ENCODE data around the gene MYO9B.

MYO9B gene, protein sequence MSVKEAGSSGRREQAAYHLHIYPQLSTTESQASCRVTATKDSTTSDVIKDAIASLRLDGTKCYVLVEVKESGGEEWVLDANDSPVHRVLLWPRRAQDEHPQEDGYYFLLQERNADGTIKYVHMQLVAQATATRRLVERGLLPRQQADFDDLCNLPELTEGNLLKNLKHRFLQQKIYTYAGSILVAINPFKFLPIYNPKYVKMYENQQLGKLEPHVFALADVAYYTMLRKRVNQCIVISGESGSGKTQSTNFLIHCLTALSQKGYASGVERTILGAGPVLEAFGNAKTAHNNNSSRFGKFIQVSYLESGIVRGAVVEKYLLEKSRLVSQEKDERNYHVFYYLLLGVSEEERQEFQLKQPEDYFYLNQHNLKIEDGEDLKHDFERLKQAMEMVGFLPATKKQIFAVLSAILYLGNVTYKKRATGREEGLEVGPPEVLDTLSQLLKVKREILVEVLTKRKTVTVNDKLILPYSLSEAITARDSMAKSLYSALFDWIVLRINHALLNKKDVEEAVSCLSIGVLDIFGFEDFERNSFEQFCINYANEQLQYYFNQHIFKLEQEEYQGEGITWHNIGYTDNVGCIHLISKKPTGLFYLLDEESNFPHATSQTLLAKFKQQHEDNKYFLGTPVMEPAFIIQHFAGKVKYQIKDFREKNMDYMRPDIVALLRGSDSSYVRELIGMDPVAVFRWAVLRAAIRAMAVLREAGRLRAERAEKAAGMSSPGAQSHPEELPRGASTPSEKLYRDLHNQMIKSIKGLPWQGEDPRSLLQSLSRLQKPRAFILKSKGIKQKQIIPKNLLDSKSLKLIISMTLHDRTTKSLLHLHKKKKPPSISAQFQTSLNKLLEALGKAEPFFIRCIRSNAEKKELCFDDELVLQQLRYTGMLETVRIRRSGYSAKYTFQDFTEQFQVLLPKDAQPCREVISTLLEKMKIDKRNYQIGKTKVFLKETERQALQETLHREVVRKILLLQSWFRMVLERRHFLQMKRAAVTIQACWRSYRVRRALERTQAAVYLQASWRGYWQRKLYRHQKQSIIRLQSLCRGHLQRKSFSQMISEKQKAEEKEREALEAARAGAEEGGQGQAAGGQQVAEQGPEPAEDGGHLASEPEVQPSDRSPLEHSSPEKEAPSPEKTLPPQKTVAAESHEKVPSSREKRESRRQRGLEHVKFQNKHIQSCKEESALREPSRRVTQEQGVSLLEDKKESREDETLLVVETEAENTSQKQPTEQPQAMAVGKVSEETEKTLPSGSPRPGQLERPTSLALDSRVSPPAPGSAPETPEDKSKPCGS (N-terminal part only)

DNA sequence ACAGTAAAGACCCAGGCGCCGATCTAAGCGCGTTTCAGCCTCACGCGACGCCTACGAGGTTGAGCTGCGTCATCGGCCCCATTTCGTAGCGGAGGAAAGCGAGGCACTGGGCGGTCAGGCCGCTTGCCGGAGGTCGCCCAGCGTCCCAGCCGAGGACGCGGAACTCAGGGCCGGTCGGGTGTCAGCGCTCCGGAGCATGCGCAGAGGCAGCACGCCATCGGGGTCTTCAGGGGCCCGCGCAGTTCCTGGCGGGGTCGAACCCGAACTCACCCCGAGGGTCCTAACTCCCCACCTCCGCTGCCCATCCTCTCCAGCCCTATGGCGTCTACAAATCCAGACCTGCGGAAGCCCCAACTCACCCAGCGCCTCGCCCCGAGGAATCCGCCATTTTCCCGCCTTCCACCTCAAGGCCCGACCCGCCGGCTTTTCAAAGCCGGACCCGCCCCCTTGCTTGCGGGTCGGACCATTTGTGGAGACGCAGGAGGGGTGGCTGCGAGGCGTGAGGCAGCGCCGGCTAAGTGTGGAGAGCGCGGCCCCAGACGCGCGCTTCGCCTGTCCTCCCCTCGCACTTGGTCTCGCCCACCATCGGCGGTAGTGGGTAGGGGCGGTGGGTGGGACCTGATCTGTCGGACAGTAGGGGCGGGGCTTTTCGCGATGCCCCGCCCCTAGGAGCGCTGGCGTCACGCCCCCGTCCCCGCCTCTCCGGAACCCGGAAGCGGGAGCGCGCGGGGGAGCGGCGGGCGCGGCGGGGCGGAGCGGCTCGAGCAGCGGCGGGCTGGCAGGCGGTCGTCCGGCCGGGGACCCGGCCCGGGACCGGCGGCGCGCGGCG is at the start of gene MYO9B, which contains the start of gene HAUS8:
Gene MYO9B, plus strand, starts transcription at position 743 of the 829 bp plus-strand sequence. CDS start 25,941 bp downstream, outside the sequence.
Gene HAUS8, minus strand, starts transcription at position 418 of the 829 bp plus-strand sequence. Its CDS starts 30 bp downstream, at position 388.
- in situ Hi-C loops (cut with MboI; ENCODE audit: low sequenced_read_pairs): no loop called here

DNA sequence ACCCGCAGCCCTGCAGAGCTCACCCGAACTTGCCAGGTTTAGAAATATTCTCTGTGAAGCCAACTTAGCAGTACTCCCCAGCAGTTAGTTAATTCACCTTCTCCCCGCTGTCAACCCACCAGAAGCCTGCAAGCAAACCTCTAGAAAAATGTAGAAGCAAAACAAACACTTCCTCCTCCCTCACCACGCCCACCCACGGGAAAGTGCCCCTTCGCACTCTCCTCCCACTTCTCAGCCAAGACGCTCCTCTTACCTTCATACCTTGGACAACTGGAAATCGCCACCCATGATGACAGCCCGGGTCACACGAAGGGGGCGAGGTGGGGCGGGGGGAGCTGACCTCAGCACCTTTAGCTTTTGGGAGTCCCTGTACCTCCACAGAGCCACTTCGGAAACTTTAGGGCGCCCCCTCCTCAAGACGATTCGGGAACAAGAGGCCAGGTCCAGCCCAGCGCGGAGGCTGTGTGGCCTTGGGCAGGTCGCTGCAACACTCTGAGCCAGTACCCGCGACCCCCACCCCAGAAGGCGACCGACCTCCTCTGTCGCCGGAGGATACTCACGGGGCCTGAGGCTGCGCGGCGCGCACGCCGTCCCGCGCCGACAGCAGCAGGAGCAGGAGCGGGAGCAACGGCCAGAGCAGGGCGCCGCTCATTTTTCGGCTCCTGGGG is 49.5 kb upstream of the MYO9B start:
- in situ Hi-C loops (cut with MboI; ENCODE audit: low sequenced_read_pairs): no loop called here

DNA sequence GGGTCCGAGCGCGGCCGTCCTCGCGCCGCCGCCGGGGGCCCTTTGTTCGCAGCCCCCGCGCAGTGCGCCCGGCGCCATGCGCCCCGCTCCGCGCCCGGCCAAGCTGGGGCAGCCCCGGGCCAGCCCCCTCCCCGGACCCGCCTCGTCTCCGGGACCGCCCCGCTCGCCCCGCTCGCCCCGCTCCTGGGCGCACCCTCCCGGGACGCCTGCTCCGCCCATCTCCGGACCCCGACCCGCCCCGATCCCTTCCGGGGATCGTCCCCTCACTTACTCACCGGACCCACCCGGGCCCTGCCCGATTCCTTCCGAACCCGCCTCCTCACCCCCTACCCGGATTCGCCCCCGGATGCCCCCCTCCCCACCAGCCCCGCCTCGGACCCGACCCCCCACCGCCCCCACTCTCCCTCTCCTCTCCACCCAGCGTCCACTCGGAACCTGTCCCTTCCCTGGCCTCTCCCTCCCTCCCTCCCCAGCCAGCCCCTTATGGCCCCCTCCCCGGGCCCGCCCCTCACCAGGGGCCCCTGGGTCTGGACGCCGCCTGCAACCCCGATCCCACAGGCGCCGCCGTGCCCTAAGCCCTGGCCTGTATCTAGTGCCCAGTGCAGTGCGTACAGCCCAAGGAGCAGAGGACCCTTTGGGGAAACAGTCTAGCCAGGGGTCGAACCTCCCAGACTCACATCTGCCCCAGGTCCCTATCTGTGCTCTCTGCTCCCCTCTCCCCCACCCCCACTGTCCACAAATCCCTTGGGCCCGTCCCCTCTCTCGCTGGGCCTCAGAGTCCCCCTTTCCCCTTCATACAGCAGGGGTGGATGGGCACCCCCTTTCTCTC is 48.7 kb upstream of the MYO9B start, which contains the start of gene CPAMD8:
Gene CPAMD8, minus strand, starts transcription at position 105 of the 829 bp plus-strand sequence. CDS start 168 bp downstream, outside the sequence.
- in situ Hi-C loops (cut with MboI; ENCODE audit: low sequenced_read_pairs): no loop called here

DNA sequence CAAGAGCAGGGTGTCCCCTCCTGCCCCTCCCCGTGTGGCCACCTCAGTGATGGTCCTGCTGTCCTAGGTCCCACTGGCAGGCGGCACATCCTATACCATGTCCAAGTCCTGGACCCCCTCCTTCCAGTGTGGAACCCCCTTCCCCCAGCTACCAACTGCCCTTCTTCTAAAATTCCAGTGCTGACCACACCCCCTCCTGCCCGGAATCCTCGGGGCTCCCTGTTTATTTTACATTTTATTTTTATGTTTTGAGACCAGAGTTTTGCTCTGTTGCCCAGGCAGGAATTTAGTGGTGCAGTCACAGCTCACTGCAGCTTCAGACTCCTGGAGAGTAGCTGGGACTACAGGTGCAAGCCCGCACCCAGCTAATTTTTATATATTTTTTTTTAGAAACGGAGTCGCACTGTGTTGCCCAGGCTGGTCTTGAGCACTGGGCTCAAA is 48.0 kb upstream of the MYO9B start:
- in situ Hi-C loops (cut with MboI; ENCODE audit: low sequenced_read_pairs): no loop called here

DNA sequence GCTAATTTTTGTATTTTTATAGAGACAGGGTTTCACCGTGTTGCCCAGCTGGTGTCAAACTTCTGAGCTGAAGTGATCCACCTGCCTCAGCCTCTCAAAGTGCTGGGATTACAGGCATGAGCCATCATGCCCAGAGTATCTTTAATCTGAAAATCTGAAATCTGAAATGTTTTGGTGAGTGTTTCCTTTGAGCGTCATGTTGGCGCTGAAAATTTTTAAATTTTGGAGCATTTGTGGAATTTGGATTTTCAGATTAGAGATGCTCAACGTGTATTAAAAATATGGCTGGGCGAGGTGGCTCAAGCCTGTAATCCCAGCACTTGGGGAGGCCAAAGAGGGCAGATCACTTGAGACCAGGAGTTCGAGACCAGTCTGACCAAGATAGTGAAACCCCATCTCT is 43.8 kb upstream of the MYO9B start:
- in situ Hi-C loops (cut with MboI; ENCODE audit: low sequenced_read_pairs): no loop called here

DNA sequence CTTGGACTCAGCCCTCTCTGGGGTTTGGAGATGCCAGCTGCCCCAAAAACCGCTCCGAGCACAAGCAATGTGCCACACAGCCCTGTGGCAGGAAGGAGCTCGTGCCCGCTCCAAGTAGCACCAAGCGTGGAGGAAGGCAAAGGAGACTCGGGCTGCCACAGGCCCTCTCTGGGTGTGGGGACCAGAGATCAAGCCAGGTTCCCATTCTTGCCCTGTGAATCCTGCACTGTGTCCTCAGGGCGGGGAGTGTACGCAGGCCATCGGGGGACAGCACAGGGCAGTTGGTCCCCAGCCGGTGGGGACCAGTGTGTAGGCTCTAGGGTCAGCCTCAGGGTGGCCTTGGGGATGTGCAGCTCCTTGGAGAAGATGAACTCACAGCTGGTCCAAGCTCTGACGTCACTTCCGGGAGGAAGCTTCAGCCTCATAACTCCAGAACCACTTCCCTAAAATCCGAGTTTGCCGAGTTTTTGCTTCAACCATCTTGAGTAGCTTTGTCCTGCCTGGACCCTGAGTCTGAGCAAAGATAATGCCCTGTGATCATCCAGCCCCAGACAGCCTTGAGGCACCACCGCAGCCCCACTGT is 39.6 kb upstream of the MYO9B start:
- in situ Hi-C loops (cut with MboI; ENCODE audit: low sequenced_read_pairs): no loop called here

DNA sequence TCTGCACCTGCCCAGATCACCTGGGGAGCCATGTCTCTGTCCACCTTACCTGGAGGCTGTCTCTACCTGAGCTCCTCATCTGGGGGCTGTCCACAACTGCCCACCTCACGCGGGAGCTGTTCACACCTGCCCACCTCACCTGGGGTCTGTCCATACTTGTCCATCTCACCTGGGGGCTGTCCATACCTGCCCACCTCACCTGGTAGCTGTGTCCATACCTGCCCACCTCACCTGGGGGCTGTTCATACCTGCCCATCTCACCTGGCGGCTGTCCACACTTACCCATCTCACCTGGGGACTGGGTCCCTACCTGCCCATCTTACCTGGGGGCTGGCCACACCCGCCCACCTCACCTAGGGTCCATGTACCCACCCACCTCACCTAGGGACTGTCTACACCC is 38.9 kb upstream of the MYO9B start:
- in situ Hi-C loops (cut with MboI; ENCODE audit: low sequenced_read_pairs): no loop called here

DNA sequence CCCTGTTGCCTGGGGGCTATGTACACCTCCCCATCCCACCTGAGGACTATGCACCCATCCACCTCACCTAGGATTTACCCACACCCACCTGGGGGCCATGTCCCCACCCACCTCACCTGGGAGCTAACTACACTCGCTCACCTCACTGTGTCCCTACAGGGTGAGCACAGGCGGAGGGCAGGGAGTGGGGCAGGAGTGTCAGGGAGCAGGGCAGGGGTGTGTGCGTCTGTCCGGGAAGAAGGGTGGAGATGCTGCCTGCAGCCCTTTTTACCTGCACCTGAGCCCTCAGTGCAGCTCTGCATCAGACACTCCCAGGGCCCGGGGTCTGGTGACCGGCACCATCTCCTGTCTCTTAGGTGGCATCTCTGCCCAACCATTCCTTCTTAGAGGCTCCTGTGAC is 38.4 kb upstream of the MYO9B start:
- in situ Hi-C loops (cut with MboI; ENCODE audit: low sequenced_read_pairs): no loop called here

DNA sequence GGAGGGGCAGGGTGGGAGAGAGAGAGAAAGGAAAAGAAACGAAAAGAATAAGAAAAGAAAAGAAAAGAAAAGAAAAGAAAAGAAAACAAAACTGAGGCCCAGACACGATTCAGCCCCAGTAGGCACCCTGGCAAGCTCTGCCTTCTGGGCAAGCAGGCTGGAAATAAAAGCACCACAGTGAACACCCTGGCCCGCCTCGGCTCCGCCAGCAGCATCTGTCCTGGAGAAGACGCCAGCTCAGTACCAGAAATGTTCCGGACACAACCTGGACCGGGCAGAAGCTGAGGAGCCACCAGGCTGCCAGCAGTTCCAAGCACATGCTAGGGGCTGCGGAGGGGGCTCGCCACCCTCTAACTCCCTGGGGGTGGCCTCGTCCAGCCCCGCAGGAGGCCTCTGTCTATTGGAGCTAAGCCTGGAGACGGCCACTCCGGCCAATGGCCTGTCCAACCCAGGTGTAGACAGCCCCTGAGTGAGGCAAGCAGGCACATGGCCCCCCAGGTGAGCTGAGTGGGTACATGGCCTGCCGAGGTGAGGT is 37.5 kb upstream of the MYO9B start:
- in situ Hi-C loops (cut with MboI; ENCODE audit: low sequenced_read_pairs): no loop called here

DNA sequence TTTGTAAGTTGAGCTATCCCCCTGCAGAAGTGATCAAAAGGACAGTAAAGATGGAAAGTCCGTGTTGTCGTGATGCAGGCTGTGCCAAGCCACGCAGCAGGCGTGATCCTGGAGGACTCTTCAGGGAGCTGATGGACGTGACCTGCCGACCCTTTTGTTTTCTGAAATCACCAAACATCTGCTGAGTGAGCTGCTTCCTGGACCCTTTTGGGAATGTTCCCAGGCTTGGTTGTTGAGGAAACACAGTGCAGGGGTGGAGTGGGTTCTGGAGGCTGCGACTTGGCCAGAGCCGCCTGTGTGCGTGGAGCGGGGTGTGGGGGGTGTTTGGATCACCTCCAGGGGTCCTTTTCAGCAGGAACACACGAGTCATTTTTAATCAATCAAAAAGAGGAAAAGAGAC is 33.6 kb upstream of the MYO9B start:
- in situ Hi-C loops (cut with MboI; ENCODE audit: low sequenced_read_pairs): no loop called here

DNA sequence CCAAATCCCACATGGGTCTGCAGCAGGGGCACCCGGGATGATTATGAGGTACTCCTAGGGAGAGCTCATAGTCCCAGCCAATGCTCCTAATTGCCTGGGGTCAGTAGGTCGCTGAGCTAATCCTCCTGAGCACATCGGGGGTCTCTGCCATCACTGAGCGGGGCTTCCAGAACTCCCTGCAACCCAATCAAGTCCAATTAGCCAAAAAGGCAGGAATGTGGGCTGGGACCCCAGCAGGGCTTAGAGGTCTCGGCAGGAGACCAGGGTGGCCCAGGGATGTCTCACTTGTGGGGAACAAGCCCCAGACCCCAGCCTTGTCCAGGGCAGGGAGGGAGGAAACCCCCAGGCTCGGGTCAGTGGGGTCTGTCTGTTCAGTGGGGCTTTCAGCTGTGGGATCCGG is 31.8 kb upstream of the MYO9B start:
- in situ Hi-C loops (cut with MboI; ENCODE audit: low sequenced_read_pairs): no loop called here

DNA sequence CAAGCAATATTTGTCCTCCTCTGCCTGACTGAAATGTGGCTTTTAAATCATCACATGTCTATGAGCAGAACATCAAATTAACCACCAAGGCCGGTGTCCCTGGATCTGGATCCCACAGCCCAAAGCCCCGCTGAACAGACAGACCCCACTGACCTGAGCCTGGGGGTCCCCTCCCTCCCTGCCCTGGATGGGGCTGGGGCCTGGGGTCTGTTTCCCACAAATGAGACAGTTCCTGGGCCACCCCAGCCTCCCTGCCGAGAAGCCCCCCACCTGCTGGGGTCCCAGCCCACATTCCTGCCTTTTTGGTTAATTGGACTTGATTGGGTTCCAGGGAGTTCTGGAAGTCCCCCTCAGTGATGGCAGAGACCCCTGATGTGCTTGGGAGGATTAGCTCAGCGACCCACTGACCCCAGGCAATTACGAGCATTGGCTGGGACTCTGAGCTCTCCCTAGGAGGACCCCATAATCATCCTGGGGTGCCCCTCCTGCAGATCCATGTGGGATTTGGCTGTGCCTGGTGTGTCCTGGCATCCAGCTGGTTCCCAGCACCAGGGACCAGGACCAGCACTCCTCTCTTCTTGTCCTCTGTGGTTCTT is 29.6 kb upstream of the MYO9B start:
- in situ Hi-C loops (cut with MboI; ENCODE audit: low sequenced_read_pairs): no loop called here

DNA sequence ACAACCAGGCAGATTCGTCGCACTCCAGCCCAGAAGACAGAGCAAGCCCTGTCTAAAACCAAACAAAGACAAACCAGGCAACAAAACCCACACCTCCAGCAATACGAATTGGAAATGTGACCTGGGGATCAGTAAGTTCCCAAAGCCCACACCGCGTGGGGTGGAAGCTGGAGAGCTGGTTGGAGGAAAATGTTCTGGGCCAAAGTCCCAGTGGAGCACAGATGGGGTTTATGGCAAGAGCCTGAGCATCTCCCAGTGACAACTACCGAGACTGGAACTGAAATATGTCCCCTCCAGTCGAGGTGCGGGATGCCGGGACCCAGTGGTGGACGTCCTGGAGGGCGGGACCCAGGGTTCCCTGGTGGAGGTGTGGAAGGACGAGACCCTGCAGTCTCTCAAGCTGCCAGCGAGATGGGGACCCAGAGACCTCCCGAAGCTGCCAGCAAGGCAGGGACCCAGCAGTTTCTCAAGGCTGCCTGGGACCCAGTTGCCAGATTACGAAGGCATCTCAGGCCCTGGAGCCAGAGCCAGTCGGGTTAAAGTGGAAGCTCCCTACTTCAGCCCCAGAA is 26.6 kb upstream of the MYO9B start:
- in situ Hi-C loops (cut with MboI; ENCODE audit: low sequenced_read_pairs): no loop called here

DNA sequence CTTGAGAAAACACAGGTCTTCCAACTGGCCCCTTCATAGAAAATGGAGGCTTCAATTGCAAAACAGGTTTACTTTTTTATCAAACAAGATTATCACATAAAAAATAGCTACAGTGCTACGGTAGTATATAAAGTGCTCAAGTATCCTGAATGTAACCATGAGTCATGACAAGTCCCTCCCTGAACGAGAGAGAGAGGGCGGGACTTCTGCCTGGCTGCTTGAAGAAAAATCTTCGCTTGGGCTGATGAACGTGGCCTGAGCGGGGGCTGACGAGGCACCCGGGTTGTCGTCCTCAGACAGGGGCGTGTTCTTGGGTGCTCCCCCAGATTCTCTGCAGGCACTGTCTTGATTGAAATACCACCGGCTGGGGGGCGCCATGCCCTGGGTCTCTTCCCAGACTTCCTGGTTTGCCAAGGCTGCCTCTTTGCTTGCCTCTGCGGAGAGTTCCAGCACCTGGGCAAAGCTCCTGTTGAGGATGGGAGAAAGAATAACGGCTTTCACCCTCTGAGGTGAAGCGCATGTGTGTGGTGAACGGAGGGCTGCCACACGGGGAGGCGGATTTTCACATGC is 25.8 kb upstream of the MYO9B start:
- in situ Hi-C loops (cut with MboI; ENCODE audit: low sequenced_read_pairs): no loop called here

DNA sequence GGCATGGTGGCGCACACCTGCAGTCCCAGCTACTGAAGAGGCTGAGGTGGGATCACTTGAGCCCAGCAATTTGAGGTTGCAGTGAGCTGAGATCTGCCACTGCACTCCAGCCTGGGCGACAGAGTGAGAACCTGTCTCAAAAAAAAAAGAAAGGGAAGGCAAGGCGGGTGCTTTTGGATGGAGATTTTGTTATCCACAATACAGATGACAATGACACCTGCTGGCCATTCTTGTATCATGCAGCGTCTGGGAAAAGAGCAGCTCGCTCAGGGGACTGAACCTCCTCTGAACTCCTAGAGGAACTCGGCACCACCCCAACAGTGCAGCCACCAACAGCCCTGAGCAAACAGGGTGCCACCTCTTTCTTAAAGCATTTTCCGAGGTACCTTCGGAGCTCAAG is 23.1 kb upstream of the MYO9B start:
- in situ Hi-C loops (cut with MboI; ENCODE audit: low sequenced_read_pairs): no loop called here

DNA sequence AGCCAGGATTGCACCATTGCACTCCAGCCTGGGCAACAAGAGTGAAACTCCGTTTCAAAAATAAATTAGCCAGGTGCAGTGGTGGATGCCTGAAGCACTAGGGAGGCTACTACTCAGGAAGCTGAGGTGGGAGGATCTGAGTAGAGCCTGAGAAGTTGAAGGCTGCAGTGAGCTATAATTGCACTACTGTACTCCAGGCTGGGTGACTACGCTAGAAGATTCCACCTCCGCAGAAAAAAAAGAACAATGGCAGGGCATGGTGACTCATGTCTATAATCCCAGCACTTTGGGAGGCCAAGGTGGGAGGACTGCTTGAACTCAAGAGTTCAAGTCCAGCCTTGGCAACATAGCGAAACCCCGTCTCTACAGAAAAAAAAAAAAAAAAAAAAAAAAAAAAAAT is 20.8 kb upstream of the MYO9B start:
- in situ Hi-C loops (cut with MboI; ENCODE audit: low sequenced_read_pairs): no loop called here

DNA sequence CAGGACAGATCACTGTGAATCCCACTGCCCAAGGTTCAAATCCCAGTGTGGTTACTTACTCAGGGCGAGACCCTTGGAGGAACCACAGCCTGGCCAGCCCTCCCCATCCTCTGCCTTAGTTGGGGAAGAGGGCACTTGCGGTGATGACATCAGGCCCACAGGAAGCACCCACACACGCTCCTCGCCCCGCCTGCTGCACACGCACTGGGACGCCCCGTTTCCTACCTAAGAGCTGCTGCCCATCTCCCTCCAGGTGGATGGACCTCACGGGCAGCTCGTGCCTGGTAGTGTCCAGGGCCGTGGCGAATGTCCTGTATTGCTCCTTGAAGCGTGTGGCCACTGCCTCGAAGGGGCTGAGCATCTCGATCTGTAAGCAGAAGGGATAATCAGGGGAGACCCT is 19.9 kb upstream of the MYO9B start:
- in situ Hi-C loops (cut with MboI; ENCODE audit: low sequenced_read_pairs): no loop called here
